ENCODE measurements around the gene ABCC6.
"Not testable (repeated sequence)": the region's sequence is repeated elsewhere in the genome, so short reads cannot be mapped to it uniquely, and the experiment has no call there.

Gene ABCC6

DNA sequence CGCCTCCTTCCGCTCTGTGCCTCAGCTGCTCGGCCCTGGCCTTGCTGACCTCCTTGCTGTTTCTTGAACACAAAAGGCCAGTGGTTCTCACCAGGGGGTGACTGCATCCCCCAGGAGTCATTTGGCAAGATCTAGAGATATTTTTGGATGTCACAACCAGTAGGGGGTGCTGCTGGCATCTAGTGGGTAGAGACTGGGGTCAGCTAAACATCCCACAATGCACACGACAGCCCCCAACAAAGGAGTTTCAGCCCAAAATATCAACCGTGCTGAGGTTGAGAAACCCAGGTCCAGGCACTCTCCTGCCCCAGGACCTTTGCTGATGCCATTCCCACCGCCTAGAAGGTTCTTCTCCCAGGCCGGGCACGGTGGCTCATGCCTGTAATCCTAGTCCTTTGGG, 39.7 kb downstream of the ABCC6 start:
- H3K79me2 ChIP-seq: peaks cover 2% of the 10 kb centered on the region
- H3K4me2 ChIP-seq (ENCODE audit: low read length): no peak overlapping the region
- no peaks in the 10 kb centered on the region for H3K9me3 ChIP-seq (ENCODE audit: control insufficient read depth, low read length)
- no peaks in the 10 kb centered on the region for H3K4me1 ChIP-seq
- H3K27me3 ChIP-seq (ENCODE audit: control insufficient read depth, insufficient read depth, low read length): no peaks in the 10 kb centered on the region
- H3K36me3 ChIP-seq (ENCODE audit: control insufficient read depth, insufficient read depth, low read length): no peaks in the 10 kb centered on the region
- H2AFZ ChIP-seq: no peak overlapping the region
- H3K9ac ChIP-seq: no peak overlapping the region
- no peak overlapping the region for H3K4me3 ChIP-seq (ENCODE audit: low read depth, low read length)
- no peak overlapping the region for H3K27ac ChIP-seq
- TF ChIP-seq CTCF (IDR thresholded peaks at IDR 0.05): no peak

DNA sequence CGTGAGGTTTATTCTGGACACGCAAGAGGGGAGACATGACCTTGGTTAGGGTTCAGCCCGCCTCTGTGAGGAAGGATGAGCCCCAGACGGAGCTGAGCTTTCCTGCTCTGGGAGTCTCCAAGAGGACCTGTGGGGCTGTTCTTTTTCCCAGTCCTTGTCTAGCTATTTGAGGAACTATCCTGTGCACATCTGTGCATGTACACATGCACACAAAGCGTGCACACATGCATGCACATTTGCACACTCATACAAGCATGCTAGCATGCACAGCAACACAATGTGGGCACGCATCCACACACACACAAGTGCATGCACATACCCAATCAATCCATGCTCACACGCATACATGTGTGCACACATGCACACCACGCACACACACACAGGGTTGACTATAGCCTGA, 40.4 kb downstream of the ABCC6 start:
- Histone ChIP-seq H3K4me1 (no peaks in the 10 kb centered on the region), H3K9ac (no peak overlapping the region), H3K4me3 (ENCODE audit: low read depth, low read length) (no peak overlapping the region), H3K27ac (no peak overlapping the region), H3K4me2 (ENCODE audit: low read length) (no peak overlapping the region), H3K27me3 (ENCODE audit: control insufficient read depth, insufficient read depth, low read length) (no peaks in the 10 kb centered on the region), H3K36me3 (ENCODE audit: control insufficient read depth, insufficient read depth, low read length) (no peaks in the 10 kb centered on the region), H3K9me3 (ENCODE audit: control insufficient read depth, low read length) (no peaks in the 10 kb centered on the region), H3K79me2 (peaks cover 2% of the 10 kb centered on the region), H2AFZ (no peak overlapping the region)
- TF ChIP-seq CTCF (IDR thresholded peaks at IDR 0.05): no peak

DNA sequence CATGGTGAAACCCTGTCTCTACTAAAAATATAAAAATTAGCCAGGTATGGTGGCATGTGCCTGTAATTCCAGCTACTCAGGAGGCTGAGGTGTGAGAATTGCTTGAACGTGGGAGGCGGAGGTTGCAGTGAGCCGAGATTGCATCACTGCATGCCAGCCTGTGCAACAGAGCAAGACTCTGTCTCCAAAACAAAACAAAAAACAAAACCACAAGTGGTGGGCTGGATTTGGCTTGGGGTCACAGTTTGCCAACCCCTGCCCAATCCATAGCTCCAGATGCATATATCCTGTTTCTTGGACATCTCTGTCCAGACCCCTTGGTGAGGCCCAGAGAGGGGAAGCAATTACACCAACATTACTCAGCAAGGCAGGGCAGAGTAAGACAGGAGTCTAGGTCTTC, 41.5 kb downstream of the ABCC6 start:
- not testable (repeated sequence) for H3K9ac ChIP-seq; H3K4me2 ChIP-seq (ENCODE audit: low read length); H2AFZ ChIP-seq; H3K27ac ChIP-seq; H3K4me1 ChIP-seq; H3K9me3 ChIP-seq (ENCODE audit: control insufficient read depth, low read length); H3K79me2 ChIP-seq; H3K27me3 ChIP-seq (ENCODE audit: control insufficient read depth, insufficient read depth, low read length); H3K4me3 ChIP-seq (ENCODE audit: low read depth, low read length); H3K36me3 ChIP-seq (ENCODE audit: control insufficient read depth, insufficient read depth, low read length)

GRCh38 chr16:16178455-16179162, 44.7 kb downstream of the ABCC6 start:
- Histone ChIP-seq H3K9me3 (ENCODE audit: control insufficient read depth, low read length) (no peaks in the 10 kb centered on the region), H3K27ac (no peak overlapping the region), H3K4me2 (ENCODE audit: low read length) (no peak overlapping the region), H3K27me3 (ENCODE audit: control insufficient read depth, insufficient read depth, low read length) (no peaks in the 10 kb centered on the region), H3K4me3 (ENCODE audit: low read depth, low read length) (no peak overlapping the region), H2AFZ (no peak overlapping the region), H3K36me3 (ENCODE audit: control insufficient read depth, insufficient read depth, low read length) (no peaks in the 10 kb centered on the region), H3K79me2 (no peaks in the 10 kb centered on the region), H3K4me1 (no peaks in the 10 kb centered on the region), H3K9ac (no peak overlapping the region)
- TF ChIP-seq CTCF (IDR thresholded peaks at IDR 0.05): no peak

GRCh38 chr16:16176328-16176727, 47.0 kb downstream of the ABCC6 start:
- H3K27ac ChIP-seq: no peak overlapping the region
- H2AFZ ChIP-seq: no peak overlapping the region
- no peaks in the 10 kb centered on the region for H3K27me3 ChIP-seq (ENCODE audit: control insufficient read depth, insufficient read depth, low read length)
- no peaks in the 10 kb centered on the region for H3K4me1 ChIP-seq
- no peak overlapping the region for H3K4me2 ChIP-seq (ENCODE audit: low read length)
- no peaks in the 10 kb centered on the region for H3K79me2 ChIP-seq
- H3K9ac ChIP-seq: no peak overlapping the region
- no peaks in the 10 kb centered on the region for H3K36me3 ChIP-seq (ENCODE audit: control insufficient read depth, insufficient read depth, low read length)
- TF ChIP-seq CTCF (IDR thresholded peaks at IDR 0.05): no peak
- no peak overlapping the region for H3K4me3 ChIP-seq (ENCODE audit: low read depth, low read length)
- H3K9me3 ChIP-seq (ENCODE audit: control insufficient read depth, low read length): no peaks in the 10 kb centered on the region
